NCI-H1092 (cell line): ENCODE data around the gene EVL.
"Not testable (repeated sequence)": the region's sequence is repeated elsewhere in the genome, so short reads cannot be mapped to it uniquely, and the experiment has no call there.

Experiments
- DNase-seq: peaks from one replicate; lab custom pipeline; 2025; lab: John Stamatoyannopoulos, UW

Gene EVL, protein sequence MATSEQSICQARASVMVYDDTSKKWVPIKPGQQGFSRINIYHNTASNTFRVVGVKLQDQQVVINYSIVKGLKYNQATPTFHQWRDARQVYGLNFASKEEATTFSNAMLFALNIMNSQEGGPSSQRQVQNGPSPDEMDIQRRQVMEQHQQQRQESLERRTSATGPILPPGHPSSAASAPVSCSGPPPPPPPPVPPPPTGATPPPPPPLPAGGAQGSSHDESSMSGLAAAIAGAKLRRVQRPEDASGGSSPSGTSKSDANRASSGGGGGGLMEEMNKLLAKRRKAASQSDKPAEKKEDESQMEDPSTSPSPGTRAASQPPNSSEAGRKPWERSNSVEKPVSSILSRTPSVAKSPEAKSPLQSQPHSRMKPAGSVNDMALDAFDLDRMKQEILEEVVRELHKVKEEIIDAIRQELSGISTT

DNA sequence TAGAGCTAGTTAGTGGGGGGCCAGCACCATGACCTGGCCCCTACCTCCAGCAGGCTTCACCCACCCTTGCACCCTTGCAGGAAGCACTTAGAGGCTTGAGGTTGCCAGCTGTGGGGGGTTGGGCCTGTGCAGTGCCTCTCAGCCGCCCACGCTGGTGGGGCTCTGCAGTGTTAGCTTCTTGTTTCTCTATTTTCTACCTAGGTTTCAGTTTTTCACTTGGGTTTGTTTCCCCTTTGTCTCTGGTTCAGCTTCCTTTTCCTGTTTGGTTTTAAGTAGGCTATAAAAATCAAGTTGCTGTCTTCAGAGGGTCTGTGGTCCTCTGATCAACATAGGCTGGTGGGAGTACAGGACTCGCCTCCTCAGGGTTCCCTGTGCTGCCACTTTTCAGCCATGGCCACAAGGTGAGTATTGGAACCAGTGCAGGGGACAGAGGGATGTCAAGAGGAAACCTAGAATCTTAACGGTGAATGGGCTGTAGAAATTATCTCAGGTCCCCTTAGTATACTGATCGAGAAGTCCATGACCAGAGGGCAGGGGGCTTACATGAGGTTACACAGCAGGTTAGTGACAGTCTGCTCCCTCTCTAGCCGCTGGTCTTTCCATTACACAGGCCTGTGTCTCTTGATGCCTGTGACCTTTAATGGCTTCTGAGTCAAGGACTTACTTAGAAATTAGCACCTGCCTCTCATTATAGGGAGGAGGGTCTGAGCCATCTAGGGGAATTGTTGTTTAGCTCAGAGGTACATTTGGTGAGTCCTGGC is at the start of gene EVL:
Gene EVL, plus strand, starts transcription at position 312 of the 761 bp plus-strand sequence. Its CDS starts 79 bp downstream, at position 391.
- DNase-seq, result no peak

DNA sequence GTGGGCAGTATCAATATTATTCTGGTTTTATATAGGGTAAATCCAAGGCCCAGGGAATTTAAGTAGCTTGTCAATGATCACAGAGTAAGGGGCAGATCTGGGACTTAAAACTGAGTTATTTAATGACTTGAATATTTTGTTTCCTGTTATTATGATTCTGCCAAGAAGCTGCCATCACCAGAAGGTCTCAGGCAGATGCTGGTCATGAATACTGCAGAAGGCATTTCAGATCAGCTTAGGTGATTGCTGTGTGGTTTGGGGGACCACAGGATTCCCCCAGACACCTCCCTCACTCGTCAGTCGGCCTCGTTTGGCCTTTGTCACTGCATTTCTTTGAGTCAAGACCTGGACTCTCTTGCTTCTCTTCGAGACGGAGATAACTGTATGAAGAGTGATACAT is 47.7 kb upstream of the EVL start:
- DNase-seq, result no peak

DNA sequence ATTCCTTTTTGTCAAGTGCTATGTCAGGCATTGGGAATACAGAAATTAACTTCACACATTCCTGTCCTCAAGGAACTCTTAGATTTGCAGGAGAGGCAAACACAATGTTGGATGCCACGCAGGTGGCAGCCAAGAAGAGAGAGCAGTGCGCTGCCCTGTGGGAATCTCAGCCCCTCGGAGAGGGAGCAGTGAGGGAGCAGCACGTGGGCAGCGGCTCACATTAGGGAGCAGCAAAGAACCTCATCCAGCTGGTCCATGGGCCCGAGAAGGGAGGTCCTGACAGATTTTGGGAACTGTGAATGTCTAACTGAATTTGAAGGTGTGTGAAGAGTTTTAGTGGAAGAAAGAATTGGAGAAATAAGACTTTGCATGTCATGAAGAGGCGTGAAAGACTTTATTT is 47.2 kb upstream of the EVL start:
- DNase-seq, result no peak

DNA sequence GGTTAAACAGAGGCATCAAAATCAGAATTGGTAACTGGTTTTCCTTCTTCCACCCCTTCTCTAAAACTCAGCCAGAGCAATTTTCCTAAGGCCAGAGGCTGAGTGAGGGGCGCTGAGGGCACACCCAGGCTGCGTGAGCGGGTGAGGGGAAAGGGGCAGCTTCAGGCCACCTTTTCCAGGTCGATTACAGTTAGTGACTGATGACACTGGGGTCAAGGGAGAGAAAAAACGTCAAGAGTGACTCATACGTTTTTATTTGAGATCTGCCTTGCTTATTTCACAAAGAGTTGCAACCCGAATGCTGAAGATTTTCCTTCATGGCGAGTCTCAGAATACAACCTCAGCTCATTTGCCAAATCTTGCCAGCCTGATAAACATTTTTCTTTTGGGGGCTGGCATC is 46.7 kb upstream of the EVL start:
- no peak for DNase-seq

DNA sequence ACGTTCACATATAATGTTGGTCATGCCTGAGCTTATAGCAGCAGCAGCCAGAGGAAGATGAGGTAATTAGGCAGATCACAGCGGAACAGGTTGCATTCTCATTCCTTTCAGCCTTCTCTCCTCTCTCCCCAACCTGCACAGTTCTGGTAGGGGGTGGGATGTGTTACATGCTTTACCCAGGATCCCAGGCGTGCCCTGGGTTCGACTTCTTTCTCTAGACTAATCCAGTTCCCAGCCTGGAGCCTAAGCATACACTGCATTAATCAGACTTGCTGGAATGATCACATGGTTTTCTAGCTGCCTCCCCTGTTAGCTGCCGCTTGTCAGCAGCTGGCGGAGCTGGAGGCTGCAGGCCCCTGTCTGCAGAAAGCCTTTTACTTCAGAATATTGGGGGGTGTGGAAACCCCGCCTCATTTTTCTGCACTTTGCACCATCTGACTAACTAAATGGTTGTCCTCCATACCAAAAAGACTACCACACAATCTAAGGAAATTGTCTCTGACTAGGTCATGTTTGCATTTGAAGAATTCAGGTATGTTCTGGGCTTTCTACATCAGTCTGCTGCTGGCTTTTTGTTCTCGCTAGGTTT is 46.0 kb upstream of the EVL start:
- DNase-seq, result no peak

DNA sequence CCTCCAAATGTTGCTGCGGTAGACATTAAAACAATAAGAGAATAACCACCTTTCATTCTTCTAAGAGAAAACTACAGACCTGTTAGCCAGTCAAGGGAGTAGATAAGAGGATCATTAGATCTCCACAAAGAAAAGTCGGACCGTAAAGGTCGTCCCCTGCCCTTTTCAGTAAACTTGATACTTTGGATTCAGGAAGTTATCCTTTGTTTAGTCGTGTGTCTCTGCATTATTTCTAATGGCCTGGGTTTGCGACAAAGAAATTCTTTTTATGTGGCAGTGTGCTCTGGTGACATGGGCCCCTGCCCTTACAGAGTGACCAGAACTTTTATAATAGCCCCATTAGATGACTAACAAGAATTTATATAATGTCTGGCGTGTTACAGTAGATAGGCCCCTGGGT is 44.6 kb upstream of the EVL start:
- no peak for DNase-seq

DNA sequence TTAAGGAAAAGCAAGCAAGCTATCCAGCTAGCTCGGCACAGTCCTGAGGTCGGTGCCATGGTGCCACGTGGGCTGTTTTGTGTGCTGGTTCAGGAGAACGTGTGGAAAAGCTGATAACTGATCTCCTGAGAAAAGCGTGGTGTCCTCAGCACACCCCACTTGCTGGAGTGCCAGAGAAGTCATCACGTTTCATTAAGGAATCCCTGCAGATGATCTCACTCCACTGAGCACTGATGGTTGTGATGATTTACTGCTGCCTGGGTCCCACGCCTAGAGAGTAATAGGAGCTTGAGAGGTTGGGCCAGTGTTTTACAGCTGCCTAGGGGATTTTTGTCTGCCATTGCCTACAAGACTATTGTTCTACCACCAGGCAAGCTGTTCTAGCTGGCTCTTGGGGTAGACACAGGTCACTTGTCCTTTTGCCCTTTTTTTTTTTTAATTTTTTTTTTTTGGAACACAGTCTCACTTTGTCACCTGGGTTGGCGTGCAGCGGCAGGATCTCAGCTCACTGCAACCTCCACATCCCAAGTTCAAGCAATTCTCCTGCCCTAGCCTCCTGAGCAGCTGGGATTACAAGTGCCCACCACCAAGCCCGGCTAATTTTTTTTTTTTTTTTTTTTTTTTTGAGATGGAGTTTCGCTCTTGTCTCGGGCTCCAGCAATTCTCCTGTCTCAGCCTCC is 42.3 kb upstream of the EVL start:
- no peak for DNase-seq

DNA sequence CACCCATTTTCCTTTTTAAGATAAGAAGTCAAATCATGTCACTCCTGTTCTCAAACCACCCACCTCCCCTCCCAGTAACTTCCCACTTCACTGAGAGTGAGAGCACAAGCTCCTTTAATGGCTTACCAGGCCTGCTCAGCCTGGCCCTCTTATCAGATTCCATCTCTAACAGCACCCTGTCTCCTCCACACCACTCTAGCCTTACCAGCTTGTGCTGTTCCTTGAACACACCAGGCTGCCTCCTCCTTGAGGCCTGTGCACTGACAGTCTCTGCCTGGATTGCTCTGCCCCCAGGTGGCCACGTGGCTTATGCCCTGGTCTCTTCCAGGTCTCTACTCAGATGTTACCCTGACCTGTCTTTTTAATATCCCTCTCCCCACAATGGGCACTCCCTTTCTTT is 40.1 kb upstream of the EVL start:
- DNase-seq, result no peak

DNA sequence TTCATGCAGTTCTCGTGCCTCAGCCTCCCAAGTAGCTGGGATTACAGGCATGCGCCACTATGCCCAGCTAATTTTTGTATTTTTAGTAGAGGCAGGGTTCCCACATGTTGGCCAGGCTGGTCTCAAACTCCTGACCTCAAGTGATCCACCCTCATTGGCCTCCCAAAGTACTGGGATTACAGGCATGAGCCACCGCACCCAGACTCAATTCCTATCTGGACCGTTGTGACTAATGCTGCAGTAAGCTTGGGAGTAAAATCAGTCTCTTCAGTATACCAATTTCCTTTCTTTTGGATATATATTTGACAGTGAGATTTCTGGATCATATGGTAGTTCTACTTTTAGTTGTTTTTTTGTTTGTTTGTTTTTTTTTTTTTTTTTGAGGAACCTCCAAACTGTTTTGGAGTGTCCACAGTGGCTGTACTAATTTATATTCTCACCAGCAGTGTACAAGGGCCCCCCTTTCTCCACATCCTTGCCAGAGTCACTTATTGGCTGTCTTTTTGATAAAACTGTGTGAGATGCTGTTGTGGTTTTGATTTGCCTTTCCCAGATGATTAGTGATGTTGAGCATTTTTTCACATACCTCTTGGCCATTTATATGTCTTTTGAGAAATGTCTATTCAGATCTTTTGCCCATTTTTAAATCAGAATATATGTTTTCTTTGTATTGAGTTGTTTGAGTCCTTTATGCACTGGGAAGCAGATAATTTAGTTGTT is 37.3 kb upstream of the EVL start:
- no peak for DNase-seq

DNA sequence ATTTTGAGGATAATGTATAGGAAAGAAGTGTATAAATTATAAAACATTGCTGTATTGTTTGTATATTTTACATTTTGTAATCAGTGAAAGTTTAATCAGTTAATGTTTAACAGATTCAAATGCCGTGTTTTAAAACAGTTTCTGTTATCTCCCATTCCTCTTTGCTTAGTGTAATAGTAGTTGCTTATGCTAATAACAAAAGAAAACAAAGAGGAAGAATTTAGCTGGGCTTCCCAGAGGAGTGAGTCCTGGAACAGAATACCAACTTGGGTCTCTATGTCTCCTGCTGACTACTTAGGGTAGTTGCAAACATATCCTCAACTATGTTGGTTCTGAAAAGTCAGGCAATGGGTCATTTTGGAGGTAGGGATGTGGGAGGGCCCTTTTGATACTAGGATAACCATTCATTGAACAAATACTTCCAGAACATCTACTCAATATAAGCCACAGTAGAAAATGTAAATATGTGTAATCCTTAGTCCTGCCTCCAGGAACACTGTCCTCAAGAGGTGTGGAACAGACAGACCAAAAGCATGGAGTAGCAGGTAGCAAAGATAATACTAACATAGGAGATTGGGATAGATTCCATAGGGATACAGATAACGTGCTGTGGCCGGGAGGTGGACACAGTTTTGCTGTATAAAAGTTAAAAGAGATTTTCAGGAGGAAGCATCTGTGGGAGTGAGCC is 36.1 kb upstream of the EVL start:
- DNase-seq, result no peak

DNA sequence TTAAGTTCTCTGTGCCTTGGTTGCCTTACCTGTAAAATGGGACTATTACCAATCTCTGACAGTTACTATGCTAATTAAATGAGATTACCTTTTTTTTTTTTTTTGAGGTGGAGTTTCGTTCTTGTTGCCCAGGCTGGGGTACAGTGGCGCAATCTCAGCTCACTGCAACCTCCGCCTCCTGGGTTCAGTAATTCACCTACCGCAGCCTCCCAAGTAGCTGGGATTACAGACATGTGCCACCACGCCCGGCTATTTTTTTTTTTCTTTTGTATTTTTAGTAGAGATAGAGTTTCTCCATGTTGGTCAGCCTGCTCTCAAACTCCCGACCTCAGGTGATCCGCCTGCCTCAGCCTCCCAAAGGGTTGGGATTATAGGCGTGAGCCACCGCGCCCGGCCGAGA is 35.2 kb upstream of the EVL start:
- DNase-seq, result not testable (repeated sequence)

DNA sequence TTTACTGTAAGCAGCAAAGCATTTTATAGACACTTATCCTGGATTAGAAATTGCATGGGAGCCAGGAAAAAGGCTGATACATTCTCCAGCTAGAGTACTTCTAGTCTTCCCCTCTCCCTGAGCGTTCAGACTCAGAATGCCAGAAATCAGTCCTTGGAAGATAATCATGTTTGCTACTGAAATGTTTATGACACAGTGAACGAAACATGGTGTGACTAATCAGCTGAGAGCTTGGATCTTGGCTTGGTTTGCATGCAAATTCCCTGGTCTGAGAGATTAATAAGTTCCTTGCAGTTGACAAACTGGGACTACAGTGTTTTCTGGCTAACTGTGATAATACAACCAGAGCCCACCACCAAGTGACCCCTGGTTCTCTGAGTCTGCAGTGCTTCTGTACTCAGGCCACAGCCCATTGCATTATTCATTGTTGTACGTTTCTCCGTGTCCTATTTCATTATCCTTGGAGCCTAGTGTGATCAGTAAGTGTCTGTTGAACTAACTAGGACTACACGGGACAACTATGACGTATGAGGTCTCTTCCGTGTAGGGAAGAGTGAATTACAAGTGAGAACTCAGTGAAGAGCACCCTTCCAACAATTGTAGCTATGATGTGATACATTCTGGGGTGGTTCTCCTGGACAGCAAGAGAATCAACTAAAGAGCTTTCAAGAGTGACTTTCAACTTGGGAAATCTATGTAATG is 34.6 kb upstream of the EVL start:
- DNase-seq, result no peak

DNA sequence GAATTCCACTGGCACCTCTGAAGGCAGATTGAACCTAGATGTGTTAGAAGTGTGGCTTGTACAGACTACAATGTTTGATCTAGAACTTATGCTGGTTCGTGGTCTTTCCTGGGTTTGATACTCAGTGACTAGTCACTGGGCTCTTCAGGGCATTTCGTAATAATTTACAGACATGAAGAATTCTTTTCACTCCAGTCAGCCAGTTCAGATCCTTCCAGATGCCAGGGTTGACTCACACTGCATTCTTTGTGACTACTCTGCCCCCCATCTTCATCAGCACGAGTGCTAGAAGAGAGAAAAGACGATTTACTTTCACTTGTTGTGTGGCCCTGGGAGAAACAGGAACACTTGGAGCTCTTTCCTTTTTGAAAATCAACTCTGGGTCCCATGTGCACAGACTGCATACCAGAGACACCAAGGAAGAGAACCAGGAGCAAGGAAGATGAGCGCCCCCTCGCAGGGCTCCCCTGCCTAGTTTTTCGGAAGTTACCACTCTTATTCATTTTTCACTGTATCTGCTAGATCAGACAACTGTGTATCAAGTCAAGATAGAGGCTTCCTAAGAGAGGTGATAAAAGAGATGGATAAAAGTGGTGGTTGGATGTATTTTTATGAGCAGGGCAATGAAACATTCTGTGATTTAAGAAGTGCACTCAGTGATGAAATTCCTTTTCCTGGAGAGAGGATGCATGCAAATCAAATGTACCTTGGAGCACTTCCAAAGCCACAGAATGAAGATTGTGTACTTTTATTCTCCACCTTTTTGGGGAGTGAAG is 33.5 kb upstream of the EVL start:
- DNase-seq, result no peak

DNA sequence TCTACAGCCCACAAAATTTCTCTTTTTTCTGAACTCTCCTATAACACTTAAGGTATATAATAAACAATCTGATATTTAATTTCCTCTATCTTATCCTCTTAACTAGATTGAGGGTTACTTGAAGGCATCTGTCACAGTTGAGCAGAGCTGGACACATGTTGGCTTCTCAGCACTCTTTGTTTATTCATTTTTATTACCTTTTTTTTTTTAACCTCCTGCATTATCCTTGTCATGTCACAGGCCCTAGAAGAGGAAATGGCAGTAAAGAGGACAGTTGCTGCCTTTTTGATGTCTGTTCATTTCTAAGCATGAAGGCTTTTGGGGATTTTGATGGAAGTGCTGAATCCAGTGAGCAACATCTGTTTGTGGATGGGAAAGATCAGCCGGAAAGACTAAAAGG is 32.5 kb upstream of the EVL start:
- DNase-seq, result no peak

DNA sequence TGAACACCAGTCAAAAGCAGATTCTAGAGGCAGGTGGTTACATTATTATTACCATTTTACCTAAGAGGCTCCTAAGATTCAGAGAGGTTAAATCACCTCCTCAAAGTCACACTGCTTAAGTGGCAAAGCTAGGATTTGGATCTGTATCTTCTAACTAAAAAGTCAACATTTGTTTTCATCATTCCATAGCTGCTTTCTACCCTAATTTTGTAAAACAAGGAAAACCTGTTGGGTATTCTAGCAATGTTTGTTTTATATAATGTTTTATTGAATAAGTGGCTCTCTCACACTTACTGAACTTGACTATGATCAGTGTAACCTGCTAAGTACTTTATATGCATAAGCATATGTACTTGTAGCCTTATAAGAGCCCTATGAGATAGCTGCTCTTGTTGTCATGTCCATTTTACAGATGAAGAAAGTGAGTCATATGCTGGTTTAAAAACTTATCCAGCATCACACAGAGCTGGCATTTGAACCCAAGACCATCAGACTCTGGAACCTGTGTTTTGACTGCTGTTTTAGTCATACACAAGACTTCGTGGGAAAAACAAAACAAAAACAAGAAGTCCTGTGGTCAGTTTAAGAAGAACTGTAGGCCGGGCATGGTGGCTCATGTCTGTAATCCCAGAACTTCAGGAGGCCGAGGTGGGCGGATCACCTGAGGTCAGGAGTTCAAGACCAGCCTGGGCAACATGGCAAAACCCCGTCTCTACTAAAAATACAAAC is 31.7 kb upstream of the EVL start:
- DNase-seq, result no peak

DNA sequence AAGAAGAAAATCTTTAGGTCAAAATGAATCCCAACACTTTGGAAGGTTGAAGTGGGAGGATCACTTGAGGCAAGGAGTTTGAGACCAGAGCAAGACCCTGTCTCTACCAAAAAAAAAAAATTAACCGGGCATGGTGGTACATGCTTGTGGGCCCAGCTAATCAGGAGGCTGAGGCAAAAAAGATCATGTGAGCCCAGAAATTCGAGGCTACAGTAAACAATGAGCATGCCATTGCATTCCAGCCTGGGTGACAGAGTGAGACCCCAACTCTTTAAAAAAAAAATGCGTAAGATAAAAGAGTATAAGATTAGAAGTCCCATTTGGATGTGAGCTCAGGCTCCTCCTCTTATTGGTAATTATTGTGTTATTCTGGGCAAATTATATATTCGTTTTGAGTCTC is 30.8 kb upstream of the EVL start:
- DNase-seq, result no peak

DNA sequence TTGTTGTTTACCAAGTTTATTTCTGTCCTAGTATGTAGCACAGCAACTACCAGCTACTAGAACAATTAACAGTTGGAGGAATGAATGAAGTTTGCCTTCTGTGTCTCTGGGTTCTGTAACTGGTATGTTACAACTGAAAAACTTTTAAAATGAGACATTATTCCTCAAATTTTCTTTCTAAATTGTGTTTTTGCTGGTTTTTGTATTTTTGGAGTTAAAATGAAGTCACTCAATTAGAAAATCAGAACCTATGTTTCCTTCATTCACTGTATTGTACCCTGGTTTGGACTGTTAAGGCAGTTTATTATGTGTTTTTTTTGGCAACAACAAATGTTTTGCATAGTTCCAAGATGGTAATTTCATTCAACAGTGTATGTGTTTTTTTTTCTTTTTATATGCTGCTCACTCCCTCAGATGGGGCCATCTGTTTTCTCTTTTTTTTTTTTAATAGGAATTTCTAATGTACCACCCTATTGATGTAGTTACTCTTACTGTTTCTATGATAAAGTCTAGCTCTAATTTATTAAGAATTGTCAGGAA is 30.2 kb upstream of the EVL start:
- DNase-seq, result no peak

DNA sequence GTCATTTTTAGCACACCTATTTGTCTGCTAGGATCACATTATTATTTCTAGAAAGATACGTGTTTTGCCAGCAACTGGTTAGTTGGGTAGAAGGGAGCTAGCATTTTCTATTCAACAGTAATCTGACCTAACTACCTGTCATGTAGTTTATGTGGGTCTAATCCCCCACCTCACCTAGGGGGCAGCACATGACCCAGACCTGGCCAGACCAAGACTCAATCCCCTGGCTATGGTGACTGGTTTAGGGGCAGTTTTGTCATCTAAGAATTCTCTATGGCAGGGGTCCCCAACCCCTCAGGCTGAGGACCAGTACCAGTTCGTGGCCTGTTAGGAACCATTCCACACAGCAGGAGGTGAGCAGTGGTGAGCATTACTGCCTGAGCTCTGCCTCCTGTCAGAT is 29.5 kb upstream of the EVL start:
- no peak for DNase-seq

DNA sequence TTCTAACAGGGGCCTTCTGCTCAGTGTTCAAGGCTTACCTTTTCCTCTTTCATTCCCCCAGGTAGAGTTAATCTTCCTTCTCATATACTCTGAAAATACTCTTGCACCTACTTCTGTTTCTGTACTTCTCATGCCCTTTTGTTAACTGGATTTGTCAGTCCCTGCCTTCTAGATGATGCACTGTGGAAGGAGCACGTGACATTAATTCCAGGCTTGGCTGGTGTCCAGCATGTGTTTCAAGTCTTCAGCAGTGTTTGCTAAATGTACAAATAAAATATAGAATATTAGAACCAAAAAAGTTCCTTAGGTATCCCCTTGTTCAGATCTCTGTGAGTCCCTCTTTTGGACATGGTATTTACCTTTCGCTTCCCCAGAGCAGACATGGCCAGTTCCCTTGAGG is 27.9 kb upstream of the EVL start:
- no peak for DNase-seq
